HuH-7 (cell line): ENCODE results near the gene BAIAP2L2.
"Not testable (repeated sequence)": the region's sequence is repeated elsewhere in the genome, so short reads cannot be mapped to it uniquely, and the experiment has no call there.

ENCODE experiments used
- DNase-seq: peaks from one replicate; pipeline ENCODE4 v3.0.0; 2011; ENCODE audit warnings: low spot score

BAIAP2L2 gene

GRCh38 chr22:38110008-38110862 lies at the start of gene BAIAP2L2:
Gene BAIAP2L2 (minus strand): TSS chr22:38110684. CDS start chr22:38110525, 159 bp downstream.
- peak; percentile 94 for DNase-seq

GRCh38 chr22:38155703-38156102 lies 45.2 kb upstream of the BAIAP2L2 start:
- no peak for DNase-seq

GRCh38 chr22:38154563-38154915 lies 44.1 kb upstream of the BAIAP2L2 start:
- not testable (repeated sequence) for DNase-seq

GRCh38 chr22:38153821-38154562 lies 43.5 kb upstream of the BAIAP2L2 start:
- no peak for DNase-seq

- no peak for DNase-seq
These were observed 40.6 kb upstream of the BAIAP2L2 start for GRCh38 chr22:38151126-38151500.

GRCh38 chr22:38148245-38148644 lies 37.8 kb upstream of the BAIAP2L2 start:
- DNase-seq: no peak

- DNase-seq: not testable (repeated sequence)
These were observed 35.7 kb upstream of the BAIAP2L2 start for GRCh38 chr22:38146166-38146565.

GRCh38 chr22:38144025-38144405 lies 33.5 kb upstream of the BAIAP2L2 start:
- DNase-seq: no peak

GRCh38 chr22:38142606-38143005 lies 32.1 kb upstream of the BAIAP2L2 start:
- DNase-seq: no peak

- no peak for DNase-seq
These were observed 30.9 kb upstream of the BAIAP2L2 start for GRCh38 chr22:38141217-38141973.

- no peak for DNase-seq
These were observed 29.4 kb upstream of the BAIAP2L2 start for GRCh38 chr22:38139901-38140300.

- no peak for DNase-seq
These were observed 28.5 kb upstream of the BAIAP2L2 start for GRCh38 chr22:38138961-38139360.

- no peak for DNase-seq
These were observed 27.6 kb upstream of the BAIAP2L2 start for GRCh38 chr22:38137876-38138687.

GRCh38 chr22:38136607-38137006 lies 26.1 kb upstream of the BAIAP2L2 start:
- DNase-seq: no peak

- DNase-seq: no peak
These were observed 24.7 kb upstream of the BAIAP2L2 start for GRCh38 chr22:38135133-38135706.

- DNase-seq: no peak
These were observed 22.8 kb upstream of the BAIAP2L2 start for GRCh38 chr22:38133331-38133730.

GRCh38 chr22:38132794-38133193 lies 22.3 kb upstream of the BAIAP2L2 start:
- no peak for DNase-seq

- no peak for DNase-seq
These were observed 21.7 kb upstream of the BAIAP2L2 start for GRCh38 chr22:38132136-38132535.

GRCh38 chr22:38131399-38131798 lies 20.9 kb upstream of the BAIAP2L2 start:
- DNase-seq: no peak

- DNase-seq: no peak
These were observed 19.4 kb upstream of the BAIAP2L2 start for GRCh38 chr22:38129856-38130255.

- no peak for DNase-seq
These were observed 18.5 kb upstream of the BAIAP2L2 start for GRCh38 chr22:38129021-38129420.
